Muscle layer of duodenum (tissue), 2 donors: ENCODE data around the gene DCST2.

Source experiments
- H3K27ac ChIP-seq: one replicate; pipeline ENCODE4 v1.7.0; 2013; ENCODE audit warnings: mild to moderate bottlenecking, low read length
- H3K27me3 ChIP-seq: one replicate; pipeline ENCODE4 v1.7.0; 2013; ENCODE audit warnings: low read depth, mild to moderate bottlenecking, control low read depth, low read length
- H3K36me3 ChIP-seq, 2 donors: one replicate each; pipeline ENCODE4 v1.7.0; 2013; ENCODE audit warnings: low read length in 2 of 2, control low read depth in 1 of 2, mild to moderate bottlenecking in 1 of 2; ENCODE audit not compliant: insufficient read depth in 2 of 2, control insufficient read depth in 1 of 2
- H3K4me1 ChIP-seq, 2 donors: one replicate each; pipeline ENCODE4 v1.7.0; 2013; ENCODE audit warnings: low read length in 2 of 2, mild to moderate bottlenecking in 2 of 2, control low read depth in 1 of 2, moderate library complexity in 1 of 2; ENCODE audit not compliant: insufficient read depth in 2 of 2, control insufficient read depth in 1 of 2
- H3K4me3 ChIP-seq, 2 donors: one replicate each; pipeline ENCODE4 v1.7.0; 2013; ENCODE audit warnings: low read length in 2 of 2, low read depth in 1 of 2, mild to moderate bottlenecking in 1 of 2
- H3K9me3 ChIP-seq, 2 donors: one replicate each; pipeline ENCODE4 v1.7.0; 2013; ENCODE audit warnings: low read length in 2 of 2, control low read depth in 1 of 2, mild to moderate bottlenecking in 1 of 2; ENCODE audit not compliant: control insufficient read depth in 1 of 2
- donor health status: healthy.

Gene DCST2

GRCh38 chr1:155030899-155031298, 2.7 kb downstream of the DCST2 start:
- Histone ChIP-seq H3K36me3 (no peaks in the 10 kb centered on the region), H3K27ac (no peak overlapping the region), H3K4me1 (no peaks in the 10 kb centered on the region), H3K4me3 (no peak overlapping the region), H3K9me3 (no peaks in the 10 kb centered on the region), H3K27me3 (no peaks in the 10 kb centered on the region)

GRCh38 chr1:155030243-155030795, 3.3 kb downstream of the DCST2 start:
- Histone ChIP-seq H3K27ac (no peak overlapping the region), H3K4me1 (no peaks in the 10 kb centered on the region), H3K27me3 (no peaks in the 10 kb centered on the region), H3K36me3 (no peaks in the 10 kb centered on the region), H3K9me3 (no peaks in the 10 kb centered on the region), H3K4me3 (no peak overlapping the region)

- H3K36me3 ChIP-seq: no peaks in the 10 kb centered on the region
- H3K9me3 ChIP-seq: no peaks in the 10 kb centered on the region
- H3K4me1 ChIP-seq: no peaks in the 10 kb centered on the region
- H3K27me3 ChIP-seq: no peaks in the 10 kb centered on the region
- H3K4me3 ChIP-seq: no peak overlapping the region
- no peak overlapping the region for H3K27ac ChIP-seq
Measured at GRCh38 chr1:155029513-155030242, 3.9 kb downstream of the DCST2 start.

GRCh38 chr1:155026588-155026987, 7.0 kb downstream of the DCST2 start:
- H3K9me3 ChIP-seq: no peaks in the 10 kb centered on the region
- no peak overlapping the region for H3K27ac ChIP-seq
- no peaks in the 10 kb centered on the region for H3K36me3 ChIP-seq
- H3K4me1 ChIP-seq: no peaks in the 10 kb centered on the region
- H3K4me3 ChIP-seq: no peak overlapping the region
- H3K27me3 ChIP-seq: no peaks in the 10 kb centered on the region

- Histone ChIP-seq H3K27me3 (no peaks in the 10 kb centered on the region), H3K36me3 (no peaks in the 10 kb centered on the region), H3K9me3 (no peaks in the 10 kb centered on the region), H3K4me1 (no peaks in the 10 kb centered on the region), H3K27ac (no peak overlapping the region), H3K4me3 (no peak overlapping the region)
Measured at GRCh38 chr1:155026154-155026553, 7.4 kb downstream of the DCST2 start.

- H3K9me3 ChIP-seq: no peaks in the 10 kb centered on the region
- H3K27me3 ChIP-seq: no peaks in the 10 kb centered on the region
Measured at GRCh38 chr1:155024315-155024714, 9.3 kb downstream of the DCST2 start.

GRCh38 chr1:155023627-155024026, 10.0 kb downstream of the DCST2 start:
- H3K4me1 ChIP-seq: no peaks in the 10 kb centered on the region
- H3K9me3 ChIP-seq: no peaks in the 10 kb centered on the region
- no peak overlapping the region for H3K4me3 ChIP-seq
- no peak overlapping the region for H3K27ac ChIP-seq
- H3K36me3 ChIP-seq: no peaks in the 10 kb centered on the region
- H3K27me3 ChIP-seq: no peaks in the 10 kb centered on the region

More at GRCh38 chr1:155024315-155024714, 9.3 kb downstream of the DCST2 start:
- H3K36me3 ChIP-seq: no peaks in the 10 kb centered on the region
- H3K4me1 ChIP-seq: no peaks in the 10 kb centered on the region
- H3K27ac ChIP-seq: no peak overlapping the region
- no peak overlapping the region for H3K4me3 ChIP-seq

GRCh38 chr1:155022927-155023236, 10.7 kb downstream of the DCST2 start:
- Histone ChIP-seq H3K36me3 (no peaks in the 10 kb centered on the region), H3K4me3 (no peak overlapping the region), H3K27me3 (no peaks in the 10 kb centered on the region), H3K27ac (no peak overlapping the region), H3K9me3 (no peaks in the 10 kb centered on the region), H3K4me1 (peaks cover 0 to 4% of the 10 kb centered on the region in 2 donors)

- Histone ChIP-seq H3K4me3 (no peak overlapping the region), H3K36me3 (no peaks in the 10 kb centered on the region), H3K27ac (no peak overlapping the region), H3K4me1 (peaks cover 0 to 9% of the 10 kb centered on the region in 2 donors), H3K27me3 (no peaks in the 10 kb centered on the region), H3K9me3 (no peaks in the 10 kb centered on the region)
Measured at GRCh38 chr1:155022136-155022926, 11.2 kb downstream of the DCST2 start.

- Histone ChIP-seq H3K4me1 (peaks cover 4 to 19% of the 10 kb centered on the region in 2 donors), H3K27ac (no peak overlapping the region)
Measured at GRCh38 chr1:155019377-155020245, 14.0 kb downstream of the DCST2 start.

More at GRCh38 chr1:155019377-155020245, 14.0 kb downstream of the DCST2 start:
- H3K27me3 ChIP-seq: no peaks in the 10 kb centered on the region
- H3K4me3 ChIP-seq: no peak overlapping the region
- peaks cover 4 to 17% of the 10 kb centered on the region in 2 donors for H3K36me3 ChIP-seq
- no peaks in the 10 kb centered on the region for H3K9me3 ChIP-seq
